HG03175 (cell line): ENCODE measurements around the gene ZNF692.
A peak's percentile ranks its signal among the peaks of the same experiment; 100 is the strongest.
"Not testable (repeated sequence)": the region's sequence is repeated elsewhere in the genome, so short reads cannot be mapped to it uniquely, and the experiment has no call there.

Experiments
- ATAC-seq: cut with Tn5 transposase; IDR thresholded peaks from one replicate; pipeline ENCODE4 v1.9.1; 2021; ENCODE audit warnings: mild to moderate bottlenecking, moderate library complexity; ENCODE audit not compliant: unreplicated experiment

ZNF692 gene

GRCh38 chr1:248811514-248812490 is 47.1 kb downstream of the ZNF692 start:
- no peak for ATAC-seq

GRCh38 chr1:248810727-248811513 is 48.0 kb downstream of the ZNF692 start:
- no peak for ATAC-seq

- ATAC-seq = no peak
Measured at GRCh38 chr1:248810000-248810726, 48.7 kb downstream of the ZNF692 start.

GRCh38 chr1:248808876-248809275 is 50.0 kb downstream of the ZNF692 start:
- ATAC-seq = no peak

- peak; percentile 48 for ATAC-seq
Measured at GRCh38 chr1:248807067-248807737, 51.7 kb downstream of the ZNF692 start.

GRCh38 chr1:248805876-248806275 is 53.0 kb downstream of the ZNF692 start:
- ATAC-seq = no peak

GRCh38 chr1:248804771-248805681 is 53.9 kb downstream of the ZNF692 start:
- peak; percentile 86 for ATAC-seq

GRCh38 chr1:248803501-248803900 is 55.4 kb downstream of the ZNF692 start:
- ATAC-seq = not testable (repeated sequence)

- ATAC-seq = no peak
Measured at GRCh38 chr1:248802454-248802853, 56.4 kb downstream of the ZNF692 start.

- ATAC-seq = no peak
Measured at GRCh38 chr1:248800459-248800858, 58.4 kb downstream of the ZNF692 start.
